ENCODE results near the gene C19orf85. TPM values are rescaled to one million over a fixed set of nuclear protein-coding genes. Genes with fewer than 3 reads are reported as not detected.

The C19orf85 gene
- total RNA-seq, 1 experiment from 2014 or later = not detected

DNA sequence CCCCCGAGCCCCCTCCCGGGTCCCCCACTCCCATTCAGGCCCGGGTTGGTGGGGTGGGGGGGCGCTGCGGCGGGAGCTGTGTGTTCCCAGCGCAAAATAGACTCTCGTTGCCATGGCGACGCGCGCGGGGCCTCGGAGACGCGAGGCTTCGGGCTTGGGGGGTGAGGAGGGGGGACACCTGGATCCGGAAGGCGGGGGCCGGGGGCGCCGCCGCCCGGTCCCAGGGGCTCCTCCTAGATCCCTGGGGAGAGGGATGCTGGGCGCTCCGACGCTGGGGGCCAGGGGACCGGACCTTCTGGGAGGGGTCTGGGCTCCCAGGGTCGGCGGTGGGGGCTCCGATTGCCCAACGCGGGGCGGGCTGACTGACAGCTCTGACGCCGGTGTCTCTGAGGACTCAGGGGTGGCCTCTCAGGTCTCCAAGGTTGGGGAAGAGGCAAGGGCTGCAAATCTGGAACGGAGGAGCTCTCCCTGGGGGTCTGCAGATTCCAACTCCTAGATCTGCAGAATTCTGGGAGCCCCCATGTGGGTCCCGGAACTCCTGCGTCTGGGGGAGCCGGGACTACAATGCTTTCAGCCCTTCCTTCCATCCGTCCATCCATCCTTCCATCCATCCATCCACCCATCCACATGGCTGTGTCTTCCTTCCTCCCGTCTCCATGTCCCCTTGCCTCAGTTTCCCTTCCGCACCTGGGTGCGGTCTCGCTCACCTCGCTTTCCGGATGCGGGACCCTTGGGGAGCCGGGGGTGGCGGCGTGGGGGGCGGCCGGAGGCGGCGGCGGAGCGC lies 12.4 kb downstream of the C19orf85 start:
- ATAC-seq = no peak
- no peaks in the 10 kb centered on the region for H3K9me3 ChIP-seq (ENCODE audit: control insufficient read depth, insufficient read depth, low read depth, low read length)
- POLR2A ChIA-PET = no interaction called here
- in situ Hi-C loops (cut with HindIII; ENCODE audit: low pct_unique_long_range_greater_than_20kb, low sequenced_read_pairs) (no loop called here), intact Hi-C loops (cut with micrococcal nuclease; ENCODE audit: unreplicated experiment) (no loop called here)
- no TSS peak for BruUV-seq (replicated peaks)
- CTCF ChIA-PET = interaction anchor here (0.7 kb wide), 1 partner anchor 33 kb away, joined by 3 read pairs; no protein-coding TSS in a partner anchor
- H3K27ac ChIP-seq (ENCODE audit: low read length) = no peak overlapping the region
- H3K36me3 ChIP-seq (ENCODE audit: control insufficient read depth, insufficient read depth, low read length) = 0 out of 2 replicates have a peak, but pooled peaks cover 3% of the 10 kb centered on the region
- H3K27me3 ChIP-seq (ENCODE audit: control insufficient read depth, insufficient read depth, low read length) = peaks cover 6% of the 10 kb centered on the region
- H3K4me3 ChIP-seq (ENCODE audit: low read depth in 2 of 2, low read length in 2 of 2) = peak overlapping the region in 1 of 2 experiments; percentile 46; a peak in 3 of 4 replicates
- peaks cover 9% of the 10 kb centered on the region for H3K4me1 ChIP-seq (ENCODE audit: control insufficient read depth, insufficient read depth, low read length)
- DNase-seq (ENCODE audit: low read depth, low spot score) = no peak
- TF ChIP-seq, protein P1, sequence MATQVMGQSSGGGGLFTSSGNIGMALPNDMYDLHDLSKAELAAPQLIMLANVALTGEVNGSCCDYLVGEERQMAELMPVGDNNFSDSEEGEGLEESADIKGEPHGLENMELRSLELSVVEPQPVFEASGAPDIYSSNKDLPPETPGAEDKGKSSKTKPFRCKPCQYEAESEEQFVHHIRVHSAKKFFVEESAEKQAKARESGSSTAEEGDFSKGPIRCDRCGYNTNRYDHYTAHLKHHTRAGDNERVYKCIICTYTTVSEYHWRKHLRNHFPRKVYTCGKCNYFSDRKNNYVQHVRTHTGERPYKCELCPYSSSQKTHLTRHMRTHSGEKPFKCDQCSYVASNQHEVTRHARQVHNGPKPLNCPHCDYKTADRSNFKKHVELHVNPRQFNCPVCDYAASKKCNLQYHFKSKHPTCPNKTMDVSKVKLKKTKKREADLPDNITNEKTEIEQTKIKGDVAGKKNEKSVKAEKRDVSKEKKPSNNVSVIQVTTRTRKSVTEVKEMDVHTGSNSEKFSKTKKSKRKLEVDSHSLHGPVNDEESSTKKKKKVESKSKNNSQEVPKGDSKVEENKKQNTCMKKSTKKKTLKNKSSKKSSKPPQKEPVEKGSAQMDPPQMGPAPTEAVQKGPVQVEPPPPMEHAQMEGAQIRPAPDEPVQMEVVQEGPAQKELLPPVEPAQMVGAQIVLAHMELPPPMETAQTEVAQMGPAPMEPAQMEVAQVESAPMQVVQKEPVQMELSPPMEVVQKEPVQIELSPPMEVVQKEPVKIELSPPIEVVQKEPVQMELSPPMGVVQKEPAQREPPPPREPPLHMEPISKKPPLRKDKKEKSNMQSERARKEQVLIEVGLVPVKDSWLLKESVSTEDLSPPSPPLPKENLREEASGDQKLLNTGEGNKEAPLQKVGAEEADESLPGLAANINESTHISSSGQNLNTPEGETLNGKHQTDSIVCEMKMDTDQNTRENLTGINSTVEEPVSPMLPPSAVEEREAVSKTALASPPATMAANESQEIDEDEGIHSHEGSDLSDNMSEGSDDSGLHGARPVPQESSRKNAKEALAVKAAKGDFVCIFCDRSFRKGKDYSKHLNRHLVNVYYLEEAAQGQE (IDR thresholded peaks at IDR 0.05; ENCODE audit: insufficient read depth in 1 of 2, low read depth in 2 of 2, low read length in 1 of 2) = no peak
- TF ChIP-seq CTCF (IDR thresholded peaks at IDR 0.05) (no peak), SIN3A (IDR thresholded peaks at IDR 0.05; ENCODE audit: borderline replicate concordance, insufficient read depth, low read depth, low read length) (no peak), TCF7L2 (IDR thresholded peaks at IDR 0.05; ENCODE audit: low read depth, low read length) (no peak), POLR2AphosphoS5 (IDR thresholded peaks at IDR 0.05; ENCODE audit: low read depth, low read length) (no peak; the same call in 1 of the 2 replicates)

DNA sequence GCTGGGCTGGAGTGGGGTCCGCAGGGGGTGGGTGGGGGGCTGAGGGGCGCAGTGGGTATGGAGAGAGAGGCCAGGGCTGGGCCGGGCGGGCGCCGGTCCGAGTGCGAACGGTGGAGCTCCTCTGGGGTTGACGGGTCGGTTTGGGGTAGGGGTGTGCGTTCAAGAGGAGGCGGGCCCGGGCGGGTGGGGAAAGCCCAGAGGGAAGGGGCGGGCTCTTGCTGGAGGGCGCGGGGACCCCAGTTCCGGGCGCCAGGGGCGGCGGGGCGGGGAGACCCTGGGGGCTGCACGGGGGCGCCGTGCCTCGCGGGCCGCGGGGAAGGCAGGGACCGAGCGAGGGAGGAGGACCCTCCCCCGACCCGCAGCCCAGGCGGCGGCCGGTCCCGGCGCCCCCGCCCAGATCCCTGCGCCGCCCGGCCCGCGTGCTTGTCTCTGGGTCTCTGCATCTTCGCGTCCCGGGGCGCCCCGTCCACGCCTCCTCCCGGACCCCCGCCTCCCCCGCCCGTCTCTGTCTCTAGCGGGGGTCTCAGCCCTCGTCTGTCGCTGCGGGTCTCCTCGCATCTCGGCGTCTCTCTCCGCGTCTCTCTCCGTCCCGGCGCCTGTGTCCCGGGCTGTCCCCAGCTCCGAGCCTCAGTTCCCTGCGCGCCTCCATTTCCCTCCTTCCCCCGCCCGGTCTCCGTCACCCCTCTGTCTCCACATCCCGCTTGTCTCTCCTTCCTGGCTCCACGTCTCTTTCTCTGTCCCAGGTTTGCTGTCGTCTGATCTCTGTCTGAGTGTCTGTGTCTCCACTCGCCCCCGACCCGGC lies 13.2 kb downstream of the C19orf85 start:
- no peak overlapping the region for H3K27ac ChIP-seq (ENCODE audit: low read length)
- intact Hi-C loops (cut with micrococcal nuclease; ENCODE audit: unreplicated experiment) (no loop called here), in situ Hi-C loops (cut with HindIII; ENCODE audit: low pct_unique_long_range_greater_than_20kb, low sequenced_read_pairs) (no loop called here)
- peaks cover 9% of the 10 kb centered on the region for H3K4me1 ChIP-seq (ENCODE audit: control insufficient read depth, insufficient read depth, low read length)
- H3K27me3 ChIP-seq (ENCODE audit: control insufficient read depth, insufficient read depth, low read length) = peaks cover 6% of the 10 kb centered on the region
- ChIA-PET CTCF (interaction anchor here (0.8 kb wide), 1 partner anchor 10 kb away, joined by 10 read pairs; no protein-coding TSS in a partner anchor), POLR2A (interaction anchor here (0.6 kb wide), 1 partner anchor 347 kb away, joined by 5 read pairs; no protein-coding TSS in a partner anchor)
- BruUV-seq (replicated peaks) = no TSS peak
- ATAC-seq (peak; percentile 34; the same call in 1 of the 2 replicates), DNase-seq (ENCODE audit: low read depth, low spot score) (no peak)
- no peak for TF ChIP-seq TCF7L2 (IDR thresholded peaks at IDR 0.05; ENCODE audit: low read depth, low read length)
- no peak for TF ChIP-seq POLR2AphosphoS5 (IDR thresholded peaks at IDR 0.05; ENCODE audit: low read depth, low read length)
- TF ChIP-seq, protein P1 (IDR thresholded peaks at IDR 0.05; ENCODE audit: insufficient read depth in 1 of 2, low read depth in 2 of 2, low read length in 1 of 2) = no peak
- TF ChIP-seq SIN3A (IDR thresholded peaks at IDR 0.05; ENCODE audit: borderline replicate concordance, insufficient read depth, low read depth, low read length) = no peak
- no peak for TF ChIP-seq CTCF (IDR thresholded peaks at IDR 0.05)
- peak overlapping the region; percentile 29 to 46 for H3K4me3 ChIP-seq (ENCODE audit: low read depth in 2 of 2, low read length in 2 of 2)
- 0 out of 2 replicates have a peak, but pooled peaks cover 3% of the 10 kb centered on the region for H3K36me3 ChIP-seq (ENCODE audit: control insufficient read depth, insufficient read depth, low read length)
- H3K9me3 ChIP-seq (ENCODE audit: control insufficient read depth, insufficient read depth, low read depth, low read length) = no peaks in the 10 kb centered on the region
